ENCODE data around the gene GTF2I.

The GTF2I gene

DNA sequence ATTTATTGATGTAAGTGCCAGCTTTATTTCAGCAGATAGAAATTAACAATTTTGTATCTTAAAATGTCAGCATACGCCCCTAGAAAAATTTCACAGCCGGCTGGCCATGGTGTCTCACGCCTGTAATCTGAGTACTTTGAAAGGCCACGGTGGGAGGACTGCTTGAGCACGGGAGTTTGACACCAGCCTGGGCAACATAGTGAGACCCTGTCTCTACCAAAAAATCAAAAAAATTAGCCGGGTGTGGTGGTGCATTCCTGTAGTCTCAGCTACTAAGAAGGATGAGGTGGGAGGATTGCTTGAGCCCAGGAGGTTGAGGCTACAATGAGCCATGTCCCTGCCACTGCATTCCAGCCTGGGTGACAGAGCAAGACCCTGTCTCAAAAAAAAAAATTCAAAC lies 14.1 kb downstream of the GTF2I start:
- TF ChIP-seq, protein P1, sequence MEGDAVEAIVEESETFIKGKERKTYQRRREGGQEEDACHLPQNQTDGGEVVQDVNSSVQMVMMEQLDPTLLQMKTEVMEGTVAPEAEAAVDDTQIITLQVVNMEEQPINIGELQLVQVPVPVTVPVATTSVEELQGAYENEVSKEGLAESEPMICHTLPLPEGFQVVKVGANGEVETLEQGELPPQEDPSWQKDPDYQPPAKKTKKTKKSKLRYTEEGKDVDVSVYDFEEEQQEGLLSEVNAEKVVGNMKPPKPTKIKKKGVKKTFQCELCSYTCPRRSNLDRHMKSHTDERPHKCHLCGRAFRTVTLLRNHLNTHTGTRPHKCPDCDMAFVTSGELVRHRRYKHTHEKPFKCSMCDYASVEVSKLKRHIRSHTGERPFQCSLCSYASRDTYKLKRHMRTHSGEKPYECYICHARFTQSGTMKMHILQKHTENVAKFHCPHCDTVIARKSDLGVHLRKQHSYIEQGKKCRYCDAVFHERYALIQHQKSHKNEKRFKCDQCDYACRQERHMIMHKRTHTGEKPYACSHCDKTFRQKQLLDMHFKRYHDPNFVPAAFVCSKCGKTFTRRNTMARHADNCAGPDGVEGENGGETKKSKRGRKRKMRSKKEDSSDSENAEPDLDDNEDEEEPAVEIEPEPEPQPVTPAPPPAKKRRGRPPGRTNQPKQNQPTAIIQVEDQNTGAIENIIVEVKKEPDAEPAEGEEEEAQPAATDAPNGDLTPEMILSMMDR (IDR thresholded peaks at IDR 0.05; ENCODE audit: extremely low read depth, insufficient read depth, missing control alignments) = no peak
- no peak for DNase-seq (ENCODE audit: low spot score)
- in situ Hi-C loops (cut with MboI; ENCODE audit: low pct_unique_long_range_greater_than_20kb, low sequenced_read_pairs, unreplicated experiment) = no loop called here

DNA sequence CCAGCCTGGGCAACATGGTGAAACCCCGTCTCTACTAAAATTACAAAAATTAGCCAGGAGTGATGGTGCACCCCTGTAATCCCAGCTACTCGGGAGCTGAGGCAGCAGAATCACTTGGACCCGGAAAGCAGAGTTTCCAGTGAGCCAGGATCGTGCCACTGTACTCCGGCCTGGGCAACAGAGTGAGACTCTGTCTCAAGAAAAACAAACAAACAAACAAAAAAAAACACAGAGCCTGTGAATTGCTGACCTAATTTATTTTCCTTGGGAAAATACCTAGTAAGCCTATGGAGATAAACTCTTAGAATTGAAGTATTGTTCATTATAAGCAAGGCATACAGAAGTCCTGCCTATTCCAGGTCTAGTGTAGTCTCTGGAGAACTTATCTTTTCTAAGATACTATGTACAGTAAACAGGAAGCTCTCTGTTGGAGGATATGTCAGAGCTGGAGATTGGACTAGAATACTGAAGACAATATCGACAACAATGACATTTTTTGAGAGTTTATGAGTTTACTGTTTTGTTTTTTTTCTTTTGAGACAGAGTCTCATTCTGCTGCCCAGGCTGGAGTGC lies 14.9 kb downstream of the GTF2I start:
- no peak for DNase-seq (ENCODE audit: low spot score)
- TF ChIP-seq, protein P1 (IDR thresholded peaks at IDR 0.05; ENCODE audit: extremely low read depth, insufficient read depth, missing control alignments) = no peak
- in situ Hi-C loops (cut with MboI; ENCODE audit: low pct_unique_long_range_greater_than_20kb, low sequenced_read_pairs, unreplicated experiment) = no loop called here

- in situ Hi-C loops (cut with MboI; ENCODE audit: low pct_unique_long_range_greater_than_20kb, low sequenced_read_pairs, unreplicated experiment) = no loop called here
- TF ChIP-seq, protein P1 (IDR thresholded peaks at IDR 0.05; ENCODE audit: extremely low read depth, insufficient read depth, missing control alignments) = no peak
- no peak for DNase-seq (ENCODE audit: low spot score)
Measured at GRCh38 chr7:74674166-74674565, 16.6 kb downstream of the GTF2I start.

DNA sequence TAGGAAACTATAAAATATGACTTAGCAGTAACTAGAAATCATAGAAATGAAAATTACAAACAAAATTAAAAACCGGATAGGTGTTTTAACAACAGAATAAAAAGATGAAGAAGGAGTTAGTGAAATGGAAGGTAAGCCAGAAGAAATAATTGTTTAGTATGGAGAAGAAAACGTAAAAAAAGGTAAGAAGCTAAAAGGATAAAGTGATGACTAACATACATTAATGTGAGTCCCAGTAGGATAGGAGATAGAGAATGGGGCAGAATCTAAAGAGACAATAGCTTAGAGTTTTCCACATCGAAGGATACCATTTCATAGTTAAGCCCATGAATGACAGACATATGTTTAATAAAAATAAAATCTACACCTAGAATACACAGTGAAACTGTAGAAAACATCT lies 25.3 kb downstream of the GTF2I start:
- in situ Hi-C loops (cut with MboI; ENCODE audit: low pct_unique_long_range_greater_than_20kb, low sequenced_read_pairs, unreplicated experiment) = no loop called here
- TF ChIP-seq, protein P1 (IDR thresholded peaks at IDR 0.05; ENCODE audit: extremely low read depth, insufficient read depth, missing control alignments) = no peak
- DNase-seq (ENCODE audit: low spot score) = no peak

- DNase-seq (ENCODE audit: low spot score) = no peak
- in situ Hi-C loops (cut with MboI; ENCODE audit: low pct_unique_long_range_greater_than_20kb, low sequenced_read_pairs, unreplicated experiment) = no loop called here
- TF ChIP-seq, protein P1 (IDR thresholded peaks at IDR 0.05; ENCODE audit: extremely low read depth, insufficient read depth, missing control alignments) = no peak
Measured at GRCh38 chr7:74683799-74684198, 26.3 kb downstream of the GTF2I start.

GRCh38 chr7:74684473-74684872 lies 27.0 kb downstream of the GTF2I start:
- in situ Hi-C loops (cut with MboI; ENCODE audit: low pct_unique_long_range_greater_than_20kb, low sequenced_read_pairs, unreplicated experiment) = no loop called here
- DNase-seq (ENCODE audit: low spot score) = no peak
- TF ChIP-seq, protein P1 (IDR thresholded peaks at IDR 0.05; ENCODE audit: extremely low read depth, insufficient read depth, missing control alignments) = no peak

GRCh38 chr7:74684921-74685320 lies 27.4 kb downstream of the GTF2I start:
- in situ Hi-C loops (cut with MboI; ENCODE audit: low pct_unique_long_range_greater_than_20kb, low sequenced_read_pairs, unreplicated experiment) = no loop called here
- TF ChIP-seq, protein P1 (IDR thresholded peaks at IDR 0.05; ENCODE audit: extremely low read depth, insufficient read depth, missing control alignments) = no peak
- no peak for DNase-seq (ENCODE audit: low spot score)
